Epithelial cell of proximal tubule (primary cell): ENCODE measurements around the gene CEP72. TPM values are rescaled to one million over a fixed set of nuclear protein-coding genes. Genes with fewer than 3 reads are reported as not detected.

Source experiments
- DNase-seq: peaks from one replicate; pipeline ENCODE4 v3.0.0-alpha.2; 2011; ENCODE audit warnings: low read depth
- H3K4me3 ChIP-seq: 2 replicates; pipeline ENCODE4 v1.5.1; 2011; ENCODE audit warnings: low read depth, mild to moderate bottlenecking, low read length
- CTCF ChIP-seq: conservative IDR thresholded peaks from 2 replicates; pipeline ENCODE4 v1.5.1; 2012; ENCODE audit warnings: low read depth, mild to moderate bottlenecking, low read length
- total RNA-seq: library from RNA; depleted of rRNA; stranded (reverse); fragments of >200 nt; gene quantifications from 2 replicates; pipeline ENCODE4 v1.2.3, GENCODE V29; 2015

The CEP72 gene
- total RNA-seq, 1 donor from 2014 or later, result 7.6 TPM

DNA sequence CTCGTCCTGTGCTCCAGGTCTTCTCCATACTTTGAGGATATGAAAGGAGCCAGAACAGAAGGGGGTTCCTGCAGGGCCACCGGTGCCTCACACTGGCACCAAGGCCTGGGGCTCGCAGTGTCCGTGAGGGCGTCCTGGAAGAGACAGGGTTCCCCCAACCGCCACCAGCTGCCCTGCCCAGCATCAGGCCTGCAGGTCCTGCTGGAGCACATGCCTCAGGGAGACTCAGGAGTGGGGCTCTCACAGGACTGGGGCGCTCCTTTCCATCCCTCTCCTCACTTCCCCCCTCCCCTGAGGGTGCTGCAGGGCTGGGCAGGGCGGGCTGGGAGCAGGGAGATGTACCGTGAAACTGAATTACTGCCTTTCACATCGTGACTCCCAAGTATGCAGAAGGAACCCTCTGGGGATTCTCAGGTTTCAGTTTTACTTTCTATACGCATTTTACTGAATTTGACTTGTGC lies 31.7 kb downstream of the CEP72 start:
- no peak overlapping the region for H3K4me3 ChIP-seq
- DNase-seq, result no peak
- no peak for TF ChIP-seq CTCF

- no peak for DNase-seq
- H3K4me3 ChIP-seq, result no peak overlapping the region
- no peak for TF ChIP-seq CTCF
Measured at GRCh38 chr5:644509-644908, 32.4 kb downstream of the CEP72 start.

DNA sequence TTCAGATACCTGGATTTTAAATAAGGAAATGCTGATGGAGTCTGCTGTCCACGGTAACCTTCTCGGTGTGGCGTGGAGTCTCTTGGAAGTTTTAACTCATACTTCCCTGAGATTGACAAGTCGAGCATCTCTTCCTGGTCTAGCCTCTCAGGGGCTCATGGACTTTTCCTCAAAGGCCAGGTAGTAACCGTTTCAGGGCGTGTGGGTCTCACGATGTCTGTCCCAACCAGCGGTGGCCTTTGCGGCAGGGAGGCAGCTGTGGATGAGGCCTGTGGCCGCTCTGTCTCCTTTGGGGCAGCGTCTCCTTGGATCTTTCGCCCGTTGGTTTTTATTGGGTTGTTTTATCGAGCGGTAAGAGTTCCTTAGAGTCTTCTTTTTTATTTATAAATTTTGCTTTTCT lies 32.8 kb downstream of the CEP72 start:
- H3K4me3 ChIP-seq, result no peak overlapping the region
- DNase-seq, result no peak
- TF ChIP-seq CTCF, result no peak

GRCh38 chr5:645421-645820 lies 33.3 kb downstream of the CEP72 start:
- H3K4me3 ChIP-seq, result no peak overlapping the region
- DNase-seq, result no peak
- TF ChIP-seq CTCF, result no peak

GRCh38 chr5:646396-647201 lies 34.5 kb downstream of the CEP72 start:
- DNase-seq, result no peak
- H3K4me3 ChIP-seq, result no peak overlapping the region
- TF ChIP-seq CTCF, result no peak

GRCh38 chr5:647311-647710 lies 35.2 kb downstream of the CEP72 start:
- H3K4me3 ChIP-seq, result no peak overlapping the region
- DNase-seq, result no peak
- TF ChIP-seq CTCF, result no peak

DNA sequence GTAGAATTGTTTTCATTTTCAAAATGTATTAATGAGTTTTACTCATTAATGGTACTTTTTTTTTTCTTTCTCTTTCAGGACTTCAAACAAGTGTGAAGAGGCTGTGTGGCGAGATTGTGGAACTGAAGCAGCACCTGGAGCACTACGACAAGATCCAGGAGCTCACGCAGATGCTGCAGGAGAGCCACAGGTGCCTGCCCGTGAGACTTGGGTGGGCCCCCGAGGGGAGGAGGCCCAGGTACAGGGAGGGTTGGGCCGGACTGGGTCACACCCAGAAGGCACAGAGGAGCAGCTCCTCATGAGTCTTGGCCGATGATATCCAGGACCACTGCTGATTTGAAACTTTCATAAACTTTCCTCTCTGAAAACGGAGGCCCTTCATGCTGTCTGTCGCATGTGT lies 35.6 kb downstream of the CEP72 start:
- no peak for DNase-seq
- H3K4me3 ChIP-seq, result no peak overlapping the region
- TF ChIP-seq CTCF, result no peak
